HepG2 (cell line): ENCODE data around the gene BEST2. TPM values are rescaled to one million over a fixed set of nuclear protein-coding genes. Genes with fewer than 3 reads are reported as not detected.

Source experiments
- AKAP8 ChIP-seq: sonication (generic); formaldehyde crosslinking; IDR thresholded peaks from 2 replicates; pipeline ENCODE4 v1.5.1; 2020; ENCODE audit warnings: mild to moderate bottlenecking, missing genetic modification reagents
- BORCS8-MEF2B ChIP-seq: sonication (generic); formaldehyde crosslinking; IDR thresholded peaks from 2 replicates; pipeline ENCODE4 v1.8.0; 2022; ENCODE audit warnings: mild to moderate bottlenecking, missing genetic modification reagents
- CENPT ChIP-seq: sonication (generic); formaldehyde crosslinking; IDR thresholded peaks from 2 replicates; pipeline ENCODE4 v1.8.0; 2022; ENCODE audit warnings: low read depth, mild to moderate bottlenecking, moderate library complexity, missing genetic modification reagents
- DNMT1 ChIP-seq: sonication (generic); formaldehyde crosslinking; IDR thresholded peaks from 2 replicates; pipeline ENCODE4 v1.5.1; 2020; ENCODE audit warnings: mild to moderate bottlenecking, missing genetic modification reagents
- GFI1 ChIP-seq: sonication (generic); formaldehyde crosslinking; IDR thresholded peaks from 2 replicates; pipeline ENCODE4 v1.5.0; 2020; ENCODE audit warnings: missing genetic modification reagents, mild to moderate bottlenecking, borderline replicate concordance
- ISL2 ChIP-seq: sonication (generic); formaldehyde crosslinking; IDR thresholded peaks from 2 replicates; pipeline ENCODE4 v1.5.0; 2020; ENCODE audit warnings: missing genetic modification reagents
- ISX ChIP-seq: sonication (generic); formaldehyde crosslinking; conservative IDR thresholded peaks from 2 replicates; pipeline ENCODE4 v1.5.0; 2020; ENCODE audit warnings: missing genetic modification reagents
- KMT2B ChIP-seq: IDR thresholded peaks from 2 replicates; pipeline ENCODE4 v1.6.1; 2016; ENCODE audit warnings: missing genetic modification reagents, missing compliant biosample characterization
- MEIS1 ChIP-seq: sonication (generic); formaldehyde crosslinking; IDR thresholded peaks from 2 replicates; pipeline ENCODE4 v1.9.0; 2021; ENCODE audit warnings: mild to moderate bottlenecking, missing genetic modification reagents, moderate library complexity, borderline replicate concordance
- MYC ChIP-seq: sonication (generic); formaldehyde crosslinking; IDR thresholded peaks from 2 replicates; pipeline ENCODE4 v1.9.0; 2021; ENCODE audit warnings: missing genetic modification reagents, borderline replicate concordance
- NFKBIZ ChIP-seq: IDR thresholded peaks from 2 replicates; pipeline ENCODE4 v1.6.1; 2018; ENCODE audit warnings: missing genetic modification reagents, missing compliant biosample characterization
- SAP130 ChIP-seq: IDR thresholded peaks from 2 replicates; pipeline ENCODE4 v1.6.1; 2016; ENCODE audit warnings: low read depth
- SCMH1 ChIP-seq: sonication (generic); formaldehyde crosslinking; IDR thresholded peaks from 2 replicates; pipeline ENCODE4 v1.9.0; 2021; ENCODE audit warnings: missing genetic modification reagents, mild to moderate bottlenecking, borderline replicate concordance
- ZBTB38 ChIP-seq: sonication (generic); formaldehyde crosslinking; IDR thresholded peaks from 2 replicates; pipeline ENCODE4 v1.5.1; 2020; ENCODE audit warnings: mild to moderate bottlenecking, missing genetic modification reagents
- ZNF225 ChIP-seq: sonication (generic); formaldehyde crosslinking; IDR thresholded peaks from 2 replicates; pipeline ENCODE4 v1.4.0; 2020; ENCODE audit warnings: mild to moderate bottlenecking, missing genetic modification reagents
- ZNF441 ChIP-seq: sonication (generic); formaldehyde crosslinking; IDR thresholded peaks from 2 replicates; pipeline ENCODE4 v1.7.0; 2021; ENCODE audit warnings: missing genetic modification reagents, borderline replicate concordance
- ZNF451 ChIP-seq: sonication (generic); formaldehyde crosslinking; IDR thresholded peaks from 2 replicates; pipeline ENCODE4 v1.5.0; 2020; ENCODE audit warnings: mild to moderate bottlenecking, missing genetic modification reagents
- ZNF510 ChIP-seq: sonication (generic); formaldehyde crosslinking; IDR thresholded peaks from 2 replicates; pipeline ENCODE4 v1.4.0; 2020; ENCODE audit warnings: low read depth, mild to moderate bottlenecking, missing genetic modification reagents
- ZNF572 ChIP-seq: sonication (generic); formaldehyde crosslinking; IDR thresholded peaks from 2 replicates; pipeline ENCODE4 v1.5.1; 2020; ENCODE audit warnings: mild to moderate bottlenecking, missing genetic modification reagents
- ZNF768 ChIP-seq: sonication (generic); formaldehyde crosslinking; IDR thresholded peaks from 2 replicates; pipeline ENCODE4 v1.4.0; 2020; ENCODE audit warnings: missing genetic modification reagents
- ZNF790 ChIP-seq: sonication (generic); formaldehyde crosslinking; IDR thresholded peaks from 2 replicates; pipeline ENCODE4 v1.8.0; 2022; ENCODE audit warnings: missing genetic modification reagents, mild to moderate bottlenecking, borderline replicate concordance
- polyA plus RNA-seq, 8 experiments: library from polyadenylated mRNA; depleted of rRNA in 3 of 8; stranded (reverse) in 7 of 8; unstranded in 1 of 8; fragments of >200 nt; fragmentation: Illumina TruSeq in 4 of 8; extraction: Trizol in 4 of 8; gene quantifications; 2 replicates each; pipeline versions ENCODE4 v1.2.1 to v1.2.3, GENCODE V29; 2011 to 2016; ENCODE audit warnings: low read depth in 4 of 8, missing spikeins in 1 of 8, mixed read lengths in 1 of 8; ENCODE audit not compliant: insufficient read depth in 1 of 8
- total RNA-seq, 5 experiments: library from RNA; depleted of rRNA; stranded (reverse); fragments of >200 nt; fragmentation: Illumina TruSeq; extraction: Trizol; gene quantifications; 2 replicates each; pipeline ENCODE4 v1.2.3, GENCODE V29; 2016; ENCODE audit warnings: low read depth in 1 of 5
- TF ChIP-seq, protein P1 (sequence below): sonication (generic); formaldehyde crosslinking; IDR thresholded peaks from 2 replicates; pipeline ENCODE4 v1.9.0; 2021; ENCODE audit warnings: missing genetic modification reagents, borderline replicate concordance
- TF ChIP-seq, protein P2 (sequence below): sonication (generic); formaldehyde crosslinking; IDR thresholded peaks from 2 replicates; pipeline ENCODE4 v1.8.1; 2023; ENCODE audit warnings: missing genetic modification reagents, inconsistent platforms, borderline replicate concordance
- TF ChIP-seq, protein P3 (sequence below): sonication (generic); formaldehyde crosslinking; IDR thresholded peaks from 2 replicates; pipeline ENCODE4 v1.4.0; 2020; ENCODE audit warnings: mild to moderate bottlenecking, missing genetic modification reagents

Gene BEST2
- total and polyA plus RNA-seq, 2 of the 13 experiments (the other 11 are each of a cell fraction or from before 2014, with no cell fraction given) = not detected

DNA sequence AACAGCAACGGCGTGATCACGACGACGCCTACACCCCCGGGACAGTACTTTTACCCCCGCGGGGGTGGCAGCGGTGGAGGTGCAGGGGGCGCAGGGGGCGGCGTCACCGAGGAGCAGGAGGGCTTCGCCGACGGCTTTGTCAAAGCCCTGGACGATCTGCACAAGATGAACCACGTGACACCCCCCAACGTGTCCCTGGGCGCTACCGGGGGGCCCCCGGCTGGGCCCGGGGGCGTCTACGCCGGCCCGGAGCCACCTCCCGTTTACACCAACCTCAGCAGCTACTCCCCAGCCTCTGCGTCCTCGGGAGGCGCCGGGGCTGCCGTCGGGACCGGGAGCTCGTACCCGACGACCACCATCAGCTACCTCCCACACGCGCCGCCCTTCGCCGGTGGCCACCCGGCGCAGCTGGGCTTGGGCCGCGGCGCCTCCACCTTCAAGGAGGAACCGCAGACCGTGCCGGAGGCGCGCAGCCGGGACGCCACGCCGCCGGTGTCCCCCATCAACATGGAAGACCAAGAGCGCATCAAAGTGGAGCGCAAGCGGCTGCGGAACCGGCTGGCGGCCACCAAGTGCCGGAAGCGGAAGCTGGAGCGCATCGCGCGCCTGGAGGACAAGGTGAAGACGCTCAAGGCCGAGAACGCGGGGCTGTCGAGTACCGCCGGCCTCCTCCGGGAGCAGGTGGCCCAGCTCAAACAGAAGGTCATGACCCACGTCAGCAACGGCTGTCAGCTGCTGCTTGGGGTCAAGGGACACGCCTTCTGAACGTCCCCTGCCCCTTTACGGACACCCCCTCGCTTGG, 40.7 kb downstream of the BEST2 start (continued):
- TF ChIP-seq, protein P1, sequence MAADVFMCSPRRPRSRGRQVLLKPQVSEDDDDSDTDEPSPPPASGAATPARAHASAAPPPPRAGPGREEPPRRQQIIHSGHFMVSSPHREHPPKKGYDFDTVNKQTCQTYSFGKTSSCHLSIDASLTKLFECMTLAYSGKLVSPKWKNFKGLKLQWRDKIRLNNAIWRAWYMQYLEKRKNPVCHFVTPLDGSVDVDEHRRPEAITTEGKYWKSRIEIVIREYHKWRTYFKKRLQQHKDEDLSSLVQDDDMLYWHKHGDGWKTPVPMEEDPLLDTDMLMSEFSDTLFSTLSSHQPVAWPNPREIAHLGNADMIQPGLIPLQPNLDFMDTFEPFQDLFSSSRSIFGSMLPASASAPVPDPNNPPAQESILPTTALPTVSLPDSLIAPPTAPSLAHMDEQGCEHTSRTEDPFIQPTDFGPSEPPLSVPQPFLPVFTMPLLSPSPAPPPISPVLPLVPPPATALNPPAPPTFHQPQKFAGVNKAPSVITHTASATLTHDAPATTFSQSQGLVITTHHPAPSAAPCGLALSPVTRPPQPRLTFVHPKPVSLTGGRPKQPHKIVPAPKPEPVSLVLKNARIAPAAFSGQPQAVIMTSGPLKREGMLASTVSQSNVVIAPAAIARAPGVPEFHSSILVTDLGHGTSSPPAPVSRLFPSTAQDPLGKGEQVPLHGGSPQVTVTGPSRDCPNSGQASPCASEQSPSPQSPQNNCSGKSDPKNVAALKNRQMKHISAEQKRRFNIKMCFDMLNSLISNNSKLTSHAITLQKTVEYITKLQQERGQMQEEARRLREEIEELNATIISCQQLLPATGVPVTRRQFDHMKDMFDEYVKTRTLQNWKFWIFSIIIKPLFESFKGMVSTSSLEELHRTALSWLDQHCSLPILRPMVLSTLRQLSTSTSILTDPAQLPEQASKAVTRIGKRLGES (CRISPR knock-in tag) = 0 out of 2 replicates have a peak, but pooled peaks have one; percentile 16
- TF ChIP-seq SCMH1 (no peak), ISX (0 out of 2 replicates have a peak, but pooled peaks have one; percentile 47), MYC (peak; percentile 85), GFI1 (CRISPR knock-in tag) (peak; percentile 32; the same call in 1 of the 2 replicates), ZNF451 (CRISPR knock-in tag) (no peak), ZBTB38 (CRISPR knock-in tag) (peak; percentile 62; the same call in 1 of the 2 replicates), KMT2B (no peak), ZNF572 (CRISPR knock-in tag) (no peak), MEIS1 (no peak), NFKBIZ (CRISPR knock-in tag) (no peak), ZNF510 (no peak), ZNF768 (CRISPR knock-in tag) (0 out of 2 replicates have a peak, but pooled peaks have one; percentile 21), ZNF225 (CRISPR knock-in tag) (no peak), SAP130 (CRISPR knock-in tag) (peak; percentile 91), AKAP8 (CRISPR knock-in tag) (0 out of 2 replicates have a peak, but pooled peaks have one; percentile 70), BORCS8-MEF2B (CRISPR knock-in tag) (peak; percentile 53; the same call in 1 of the 2 replicates), DNMT1 (CRISPR knock-in tag) (peak; percentile 78; the same call in 1 of the 2 replicates), CENPT (CRISPR knock-in tag) (0 out of 2 replicates have a peak, but pooled peaks have one; percentile 91), ISL2 (peak; percentile 36; the same call in 1 of the 2 replicates), ZNF790 (CRISPR knock-in tag) (peak; percentile 89; the same call in 1 of the 2 replicates), ZNF441 (peak; percentile 66; the same call in 1 of the 2 replicates)
- TF ChIP-seq, protein P2, sequence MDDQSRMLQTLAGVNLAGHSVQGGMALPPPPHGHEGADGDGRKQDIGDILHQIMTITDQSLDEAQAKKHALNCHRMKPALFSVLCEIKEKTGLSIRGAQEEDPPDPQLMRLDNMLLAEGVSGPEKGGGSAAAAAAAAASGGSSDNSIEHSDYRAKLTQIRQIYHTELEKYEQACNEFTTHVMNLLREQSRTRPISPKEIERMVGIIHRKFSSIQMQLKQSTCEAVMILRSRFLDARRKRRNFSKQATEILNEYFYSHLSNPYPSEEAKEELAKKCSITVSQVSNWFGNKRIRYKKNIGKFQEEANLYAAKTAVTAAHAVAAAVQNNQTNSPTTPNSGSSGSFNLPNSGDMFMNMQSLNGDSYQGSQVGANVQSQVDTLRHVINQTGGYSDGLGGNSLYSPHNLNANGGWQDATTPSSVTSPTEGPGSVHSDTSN = 0 out of 2 replicates have a peak, but pooled peaks have one; percentile 10
- TF ChIP-seq, protein P3, sequence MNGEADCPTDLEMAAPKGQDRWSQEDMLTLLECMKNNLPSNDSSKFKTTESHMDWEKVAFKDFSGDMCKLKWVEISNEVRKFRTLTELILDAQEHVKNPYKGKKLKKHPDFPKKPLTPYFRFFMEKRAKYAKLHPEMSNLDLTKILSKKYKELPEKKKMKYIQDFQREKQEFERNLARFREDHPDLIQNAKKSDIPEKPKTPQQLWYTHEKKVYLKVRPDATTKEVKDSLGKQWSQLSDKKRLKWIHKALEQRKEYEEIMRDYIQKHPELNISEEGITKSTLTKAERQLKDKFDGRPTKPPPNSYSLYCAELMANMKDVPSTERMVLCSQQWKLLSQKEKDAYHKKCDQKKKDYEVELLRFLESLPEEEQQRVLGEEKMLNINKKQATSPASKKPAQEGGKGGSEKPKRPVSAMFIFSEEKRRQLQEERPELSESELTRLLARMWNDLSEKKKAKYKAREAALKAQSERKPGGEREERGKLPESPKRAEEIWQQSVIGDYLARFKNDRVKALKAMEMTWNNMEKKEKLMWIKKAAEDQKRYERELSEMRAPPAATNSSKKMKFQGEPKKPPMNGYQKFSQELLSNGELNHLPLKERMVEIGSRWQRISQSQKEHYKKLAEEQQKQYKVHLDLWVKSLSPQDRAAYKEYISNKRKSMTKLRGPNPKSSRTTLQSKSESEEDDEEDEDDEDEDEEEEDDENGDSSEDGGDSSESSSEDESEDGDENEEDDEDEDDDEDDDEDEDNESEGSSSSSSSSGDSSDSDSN (CRISPR knock-in tag) = peak; percentile 35; the same call in 1 of the 2 replicates
